Peyer's patch (tissue), 4 donors: ENCODE data around the gene CDH1.

ENCODE experiments used
- POLR2A ChIP-seq, 2 donors: fragments of 450-650 bp; IDR thresholded peaks; one replicate each; pipeline ENCODE4 v1.5.1; 2017; ENCODE audit warnings: antibody characterized with exemption in 2 of 2, mild to moderate bottlenecking in 2 of 2, moderate library complexity in 2 of 2
- TF ChIP-seq, protein P1 (sequence below), 6 experiments: fragments of 450-650 bp in 4 of 6; fragments of 200-600 bp in 2 of 6; sonication (generic) in 1 of 6; IDR thresholded peaks; one replicate each; pipeline ENCODE4 v1.5.1; 2017 to 2019; ENCODE audit warnings: antibody characterized with exemption in 6 of 6, mild to moderate bottlenecking in 3 of 6, moderate library complexity in 1 of 6

DNA sequence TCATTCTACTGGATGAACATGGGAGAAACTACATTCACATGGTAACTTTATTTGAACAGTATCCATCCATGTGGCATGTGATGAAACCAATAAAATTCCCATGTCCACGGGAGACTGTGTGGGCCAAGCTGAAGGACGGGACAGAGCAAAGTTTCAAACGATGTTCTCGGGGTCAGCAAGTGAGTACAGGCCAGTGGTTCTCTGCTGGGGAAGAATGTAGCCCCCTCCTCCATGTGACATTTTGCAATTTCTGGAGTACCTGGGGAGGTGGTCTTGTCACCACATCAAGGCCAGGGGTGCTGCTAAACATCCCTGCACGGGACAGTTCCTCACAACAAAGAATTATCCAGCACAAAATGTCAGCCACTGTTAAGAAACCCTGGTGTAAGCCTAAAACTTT lies 98.9 kb downstream of the CDH1 start:
- TF ChIP-seq, protein P1, sequence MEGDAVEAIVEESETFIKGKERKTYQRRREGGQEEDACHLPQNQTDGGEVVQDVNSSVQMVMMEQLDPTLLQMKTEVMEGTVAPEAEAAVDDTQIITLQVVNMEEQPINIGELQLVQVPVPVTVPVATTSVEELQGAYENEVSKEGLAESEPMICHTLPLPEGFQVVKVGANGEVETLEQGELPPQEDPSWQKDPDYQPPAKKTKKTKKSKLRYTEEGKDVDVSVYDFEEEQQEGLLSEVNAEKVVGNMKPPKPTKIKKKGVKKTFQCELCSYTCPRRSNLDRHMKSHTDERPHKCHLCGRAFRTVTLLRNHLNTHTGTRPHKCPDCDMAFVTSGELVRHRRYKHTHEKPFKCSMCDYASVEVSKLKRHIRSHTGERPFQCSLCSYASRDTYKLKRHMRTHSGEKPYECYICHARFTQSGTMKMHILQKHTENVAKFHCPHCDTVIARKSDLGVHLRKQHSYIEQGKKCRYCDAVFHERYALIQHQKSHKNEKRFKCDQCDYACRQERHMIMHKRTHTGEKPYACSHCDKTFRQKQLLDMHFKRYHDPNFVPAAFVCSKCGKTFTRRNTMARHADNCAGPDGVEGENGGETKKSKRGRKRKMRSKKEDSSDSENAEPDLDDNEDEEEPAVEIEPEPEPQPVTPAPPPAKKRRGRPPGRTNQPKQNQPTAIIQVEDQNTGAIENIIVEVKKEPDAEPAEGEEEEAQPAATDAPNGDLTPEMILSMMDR (IDR thresholded peaks at IDR 0.05): no peak
- TF ChIP-seq POLR2A (IDR thresholded peaks at IDR 0.05): no peak
